Esophagus squamous epithelium (tissue), 4 donors: ENCODE data around the gene SUMO4.

ENCODE experiments used
- POLR2A ChIP-seq, 4 donors: fragments of 450-650 bp; IDR thresholded peaks; one replicate each; pipeline ENCODE4 v1.6.1; 2017; ENCODE audit warnings: antibody characterized with exemption in 4 of 4, mild to moderate bottlenecking in 4 of 4, moderate library complexity in 3 of 4
- TF ChIP-seq, protein P1 (sequence below), 6 experiments: fragments of 450-650 bp in 4 of 6; fragments of 200-600 bp in 2 of 6; sonication (generic) in 2 of 6; IDR thresholded peaks; one replicate each; pipeline ENCODE4 v1.5.1; 2016 to 2019; ENCODE audit warnings: antibody characterized with exemption in 6 of 6, mild to moderate bottlenecking in 4 of 6, moderate library complexity in 4 of 6

DNA sequence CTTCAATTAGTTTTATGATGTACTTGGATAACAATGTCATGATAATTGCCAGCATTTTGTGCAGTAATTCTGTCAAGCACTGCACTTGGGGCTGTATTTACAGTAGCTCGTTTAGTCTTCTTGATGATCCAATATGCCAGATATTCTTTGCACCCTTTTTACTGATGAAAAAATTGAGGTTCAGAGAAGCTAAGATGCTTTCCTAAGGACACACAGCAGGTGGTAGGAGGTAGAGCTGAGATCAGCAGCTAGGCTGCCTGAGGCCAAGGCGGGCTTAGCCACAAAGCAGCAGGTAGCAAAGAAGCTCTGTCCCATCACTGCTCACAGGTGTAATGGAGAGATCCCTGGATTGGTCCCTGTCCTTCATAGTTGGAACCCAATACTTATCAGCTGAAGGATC lies 33.3 kb downstream of the SUMO4 start:
- TF ChIP-seq, protein P1, sequence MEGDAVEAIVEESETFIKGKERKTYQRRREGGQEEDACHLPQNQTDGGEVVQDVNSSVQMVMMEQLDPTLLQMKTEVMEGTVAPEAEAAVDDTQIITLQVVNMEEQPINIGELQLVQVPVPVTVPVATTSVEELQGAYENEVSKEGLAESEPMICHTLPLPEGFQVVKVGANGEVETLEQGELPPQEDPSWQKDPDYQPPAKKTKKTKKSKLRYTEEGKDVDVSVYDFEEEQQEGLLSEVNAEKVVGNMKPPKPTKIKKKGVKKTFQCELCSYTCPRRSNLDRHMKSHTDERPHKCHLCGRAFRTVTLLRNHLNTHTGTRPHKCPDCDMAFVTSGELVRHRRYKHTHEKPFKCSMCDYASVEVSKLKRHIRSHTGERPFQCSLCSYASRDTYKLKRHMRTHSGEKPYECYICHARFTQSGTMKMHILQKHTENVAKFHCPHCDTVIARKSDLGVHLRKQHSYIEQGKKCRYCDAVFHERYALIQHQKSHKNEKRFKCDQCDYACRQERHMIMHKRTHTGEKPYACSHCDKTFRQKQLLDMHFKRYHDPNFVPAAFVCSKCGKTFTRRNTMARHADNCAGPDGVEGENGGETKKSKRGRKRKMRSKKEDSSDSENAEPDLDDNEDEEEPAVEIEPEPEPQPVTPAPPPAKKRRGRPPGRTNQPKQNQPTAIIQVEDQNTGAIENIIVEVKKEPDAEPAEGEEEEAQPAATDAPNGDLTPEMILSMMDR (IDR thresholded peaks at IDR 0.05) = no peak
- no peak for TF ChIP-seq POLR2A (IDR thresholded peaks at IDR 0.05)
